HS-5 (cell line): ENCODE measurements around the gene HDDC2.
"Not testable (repeated sequence)": the region's sequence is repeated elsewhere in the genome, so short reads cannot be mapped to it uniquely, and the experiment has no call there.

Experiments used
- DNase-seq: peaks from one replicate; pipeline ENCODE4 v3.0.0-alpha.2; 2012; ENCODE audit warnings: low read depth

HDDC2 gene

GRCh38 chr6:125306756-125307149 is 5.0 kb upstream of the HDDC2 start:
- no peak for DNase-seq

- no peak for DNase-seq
Observed at GRCh38 chr6:125304970-125305660, 3.3 kb upstream of the HDDC2 start.

- no peak for DNase-seq
Observed at GRCh38 chr6:125303512-125303854, 1.7 kb upstream of the HDDC2 start.

GRCh38 chr6:125302840-125303511 is 1.2 kb upstream of the HDDC2 start:
- DNase-seq = no peak

GRCh38 chr6:125300992-125301434 is 754 bp downstream of the HDDC2 start:
- DNase-seq = no peak

- no peak for DNase-seq
Observed at GRCh38 chr6:125299257-125299656, 2.5 kb downstream of the HDDC2 start.

- no peak for DNase-seq
Observed at GRCh38 chr6:125296471-125296870, 5.3 kb downstream of the HDDC2 start.

GRCh38 chr6:125294925-125295324 is 6.8 kb downstream of the HDDC2 start:
- DNase-seq = no peak

GRCh38 chr6:125294036-125294435 is 7.7 kb downstream of the HDDC2 start:
- DNase-seq = no peak

- no peak for DNase-seq
Observed at GRCh38 chr6:125293587-125293986, 8.2 kb downstream of the HDDC2 start.

- no peak for DNase-seq
Observed at GRCh38 chr6:125287718-125288117, 14.0 kb downstream of the HDDC2 start.

GRCh38 chr6:125285936-125286335 is 15.8 kb downstream of the HDDC2 start:
- DNase-seq = no peak

GRCh38 chr6:125285353-125285752 is 16.4 kb downstream of the HDDC2 start:
- DNase-seq = no peak

- DNase-seq = not testable (repeated sequence)
Observed at GRCh38 chr6:125282470-125282869, 19.3 kb downstream of the HDDC2 start.

- DNase-seq = not testable (repeated sequence)
Observed at GRCh38 chr6:125280370-125281035, 21.3 kb downstream of the HDDC2 start.

GRCh38 chr6:125279961-125280360 is 21.8 kb downstream of the HDDC2 start:
- no peak for DNase-seq

- no peak for DNase-seq
Observed at GRCh38 chr6:125277838-125278237, 23.9 kb downstream of the HDDC2 start.

GRCh38 chr6:125275779-125276178 is 26.0 kb downstream of the HDDC2 start:
- DNase-seq = no peak

GRCh38 chr6:125274935-125275334 is 26.8 kb downstream of the HDDC2 start:
- no peak for DNase-seq

- peak; percentile 37 for DNase-seq
Observed at GRCh38 chr6:125273965-125274364, 27.8 kb downstream of the HDDC2 start.

GRCh38 chr6:125273251-125273650 is 28.5 kb downstream of the HDDC2 start:
- no peak for DNase-seq

GRCh38 chr6:125271486-125272159 is 30.1 kb downstream of the HDDC2 start:
- DNase-seq = no peak

- DNase-seq = no peak
Observed at GRCh38 chr6:125270380-125270779, 31.4 kb downstream of the HDDC2 start.
